ENCODE results near the gene NBEAL1.
A peak's percentile ranks its signal among the peaks of the same experiment; 100 is the strongest.
"Not testable (repeated sequence)": the region's sequence is repeated elsewhere in the genome, so short reads cannot be mapped to it uniquely, and the experiment has no call there.

NBEAL1 gene

DNA sequence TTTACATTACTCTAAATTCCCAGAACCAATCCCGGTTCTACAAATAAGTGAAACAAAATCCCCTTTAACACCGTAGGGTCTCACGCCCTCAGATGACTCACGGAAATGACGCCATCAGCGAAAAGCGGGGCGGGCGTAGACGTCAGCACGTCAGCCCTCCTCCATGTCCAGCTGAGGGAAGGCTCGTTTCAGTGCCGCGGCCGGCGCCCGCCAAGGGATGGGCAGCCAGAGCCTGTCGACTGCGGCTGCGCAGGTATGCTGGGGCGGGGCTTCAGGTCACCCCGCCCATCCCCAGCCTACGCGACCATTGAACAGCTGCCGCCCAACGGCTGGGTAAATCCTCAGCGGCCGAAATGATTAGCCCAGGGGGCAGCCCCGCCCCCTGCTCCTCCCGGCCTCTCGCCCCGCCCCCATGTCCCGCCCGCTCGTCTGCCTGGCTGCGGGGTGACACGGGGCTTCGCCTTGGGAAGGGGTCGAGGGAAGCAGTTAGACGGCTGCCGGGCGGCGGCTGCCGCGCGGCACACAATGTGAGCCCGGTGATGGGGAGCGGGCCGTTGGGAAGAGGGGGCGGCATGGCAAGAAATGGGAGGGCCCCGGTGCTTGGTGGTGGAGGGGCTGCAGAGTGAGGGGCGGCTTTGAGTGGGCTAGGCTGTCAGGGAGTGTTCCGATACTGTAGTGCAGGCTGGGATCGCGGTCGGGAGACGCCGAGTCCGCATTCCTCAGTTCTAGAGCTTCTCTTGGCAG, at the start of gene NBEAL1:
NBEAL1 (plus strand) TSS at position 420 of the 744 bp plus-strand sequence. CDS start 1,510 bp downstream, outside the sequence.
- peak; percentile 92 for DNase-seq (ENCODE audit: low read depth)
- peak within 1 kb of the TSS; percentile 100 for H3K4me3 ChIP-seq (ENCODE audit: low read depth, low read length)
- TF ChIP-seq, protein P1, sequence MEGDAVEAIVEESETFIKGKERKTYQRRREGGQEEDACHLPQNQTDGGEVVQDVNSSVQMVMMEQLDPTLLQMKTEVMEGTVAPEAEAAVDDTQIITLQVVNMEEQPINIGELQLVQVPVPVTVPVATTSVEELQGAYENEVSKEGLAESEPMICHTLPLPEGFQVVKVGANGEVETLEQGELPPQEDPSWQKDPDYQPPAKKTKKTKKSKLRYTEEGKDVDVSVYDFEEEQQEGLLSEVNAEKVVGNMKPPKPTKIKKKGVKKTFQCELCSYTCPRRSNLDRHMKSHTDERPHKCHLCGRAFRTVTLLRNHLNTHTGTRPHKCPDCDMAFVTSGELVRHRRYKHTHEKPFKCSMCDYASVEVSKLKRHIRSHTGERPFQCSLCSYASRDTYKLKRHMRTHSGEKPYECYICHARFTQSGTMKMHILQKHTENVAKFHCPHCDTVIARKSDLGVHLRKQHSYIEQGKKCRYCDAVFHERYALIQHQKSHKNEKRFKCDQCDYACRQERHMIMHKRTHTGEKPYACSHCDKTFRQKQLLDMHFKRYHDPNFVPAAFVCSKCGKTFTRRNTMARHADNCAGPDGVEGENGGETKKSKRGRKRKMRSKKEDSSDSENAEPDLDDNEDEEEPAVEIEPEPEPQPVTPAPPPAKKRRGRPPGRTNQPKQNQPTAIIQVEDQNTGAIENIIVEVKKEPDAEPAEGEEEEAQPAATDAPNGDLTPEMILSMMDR (IDR thresholded peaks at IDR 0.05; ENCODE audit: low read depth, low read length, missing control alignments), result no peak

DNA sequence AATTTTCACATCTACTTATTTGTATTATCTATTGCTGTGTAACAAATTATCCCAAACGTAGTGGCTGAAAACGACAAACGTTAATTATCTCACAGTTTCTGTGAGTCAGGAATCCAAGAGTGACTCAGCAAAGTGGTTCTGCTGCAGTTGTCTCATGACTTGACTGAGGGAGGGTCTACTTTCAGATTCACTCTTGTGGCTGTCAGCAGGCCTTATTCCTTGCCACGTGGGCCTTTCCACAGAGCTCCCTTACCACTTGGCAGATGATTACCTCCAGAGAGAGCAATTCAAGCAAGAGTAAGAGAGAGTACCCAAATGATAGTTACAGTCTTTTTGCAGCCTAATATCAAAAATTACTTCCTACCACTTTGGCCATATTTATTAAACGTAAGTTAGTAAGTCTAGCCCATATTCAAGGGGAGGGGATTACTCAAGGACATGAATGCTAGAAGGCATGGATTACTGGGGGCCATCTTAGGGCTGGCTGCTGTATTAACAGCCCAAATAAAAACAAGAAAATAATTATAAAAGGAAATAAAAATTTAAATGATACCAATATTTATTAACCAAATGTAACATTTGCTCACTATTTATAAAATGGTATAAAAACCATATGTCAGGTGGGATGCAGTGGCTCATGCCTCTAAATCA, 48.7 kb upstream of the NBEAL1 start:
- no peak overlapping the region for H3K4me3 ChIP-seq (ENCODE audit: low read depth, low read length)
- peak; percentile 49 for DNase-seq (ENCODE audit: low read depth)
- TF ChIP-seq, protein P1 (IDR thresholded peaks at IDR 0.05; ENCODE audit: low read depth, low read length, missing control alignments), result no peak

DNA sequence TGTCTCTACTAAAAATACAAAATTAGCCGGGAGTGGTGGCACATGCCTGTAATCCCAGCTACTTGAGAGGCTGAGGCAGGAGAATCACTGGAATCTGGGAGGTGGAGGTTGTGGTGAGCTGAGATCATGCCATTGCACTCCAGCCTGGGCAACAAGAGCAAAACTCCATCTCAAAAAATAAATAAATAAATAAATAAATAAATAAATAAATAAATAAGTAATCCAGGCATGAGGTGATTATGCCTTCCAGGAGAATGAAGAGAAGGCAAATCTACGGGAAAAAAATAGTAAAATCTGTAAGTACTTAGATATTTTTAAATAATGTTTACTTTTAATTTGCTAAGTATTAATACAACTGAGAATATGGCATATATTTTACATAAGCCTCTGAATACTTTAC, 45.3 kb upstream of the NBEAL1 start:
- not testable (repeated sequence) for H3K4me3 ChIP-seq (ENCODE audit: low read depth, low read length); DNase-seq (ENCODE audit: low read depth)

DNA sequence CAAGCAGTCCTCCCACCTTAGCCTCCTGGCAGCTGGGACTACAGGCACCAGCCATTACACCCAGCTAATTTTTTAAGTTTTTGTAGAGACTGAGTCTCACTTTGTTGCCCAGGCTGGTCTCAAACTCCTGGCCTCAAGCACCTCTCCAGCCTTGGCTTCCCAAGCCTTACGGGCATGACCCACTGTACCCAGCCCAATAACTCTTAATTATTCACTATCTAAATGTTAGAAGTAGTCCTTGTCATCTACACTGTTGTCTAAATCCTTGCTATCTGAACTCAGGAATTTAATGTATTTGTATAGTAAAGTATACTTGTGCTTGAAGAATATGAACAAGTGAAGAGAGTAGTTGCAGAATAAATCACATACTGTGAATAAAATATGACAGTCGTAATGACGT, 37.9 kb upstream of the NBEAL1 start:
- H3K4me3 ChIP-seq (ENCODE audit: low read depth, low read length), result no peak overlapping the region
- DNase-seq (ENCODE audit: low read depth), result no peak
- TF ChIP-seq, protein P1 (IDR thresholded peaks at IDR 0.05; ENCODE audit: low read depth, low read length, missing control alignments), result no peak

DNA sequence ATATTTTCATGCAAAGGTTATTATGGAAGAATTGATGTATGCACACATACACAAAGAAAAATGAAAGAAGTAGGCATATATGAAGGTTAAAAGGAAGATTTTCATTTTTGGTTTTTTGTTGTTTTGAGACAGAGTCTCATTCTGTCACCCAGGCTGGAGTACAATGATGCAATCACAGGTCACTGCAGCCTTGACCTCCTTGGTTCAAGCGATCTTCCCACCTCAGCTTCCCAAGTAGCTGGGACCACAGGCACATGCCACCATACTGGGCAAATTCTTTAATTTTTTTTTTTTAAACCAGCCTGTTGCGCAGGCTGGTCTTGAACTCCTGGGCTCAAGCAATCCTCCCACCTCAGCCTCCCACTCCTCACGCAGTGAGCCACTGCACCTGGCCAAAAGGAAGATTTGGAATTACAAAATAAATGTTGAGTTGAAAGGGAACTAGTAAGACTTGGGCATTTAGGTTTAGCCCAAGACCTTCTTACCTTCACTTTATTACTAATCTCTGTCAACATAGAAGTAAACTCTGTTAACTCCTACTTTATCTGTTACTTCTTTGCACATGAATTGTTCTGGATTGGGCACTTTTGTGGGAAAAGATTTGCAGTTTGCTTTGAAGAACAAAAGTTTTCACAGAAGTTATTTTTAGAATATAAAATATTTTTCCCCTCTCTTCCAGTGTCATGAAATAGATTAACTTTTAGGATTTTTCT, 31.7 kb upstream of the NBEAL1 start:
- H3K4me3 ChIP-seq (ENCODE audit: low read depth, low read length), result no peak overlapping the region
- TF ChIP-seq, protein P1 (IDR thresholded peaks at IDR 0.05; ENCODE audit: low read depth, low read length, missing control alignments), result no peak
- no peak for DNase-seq (ENCODE audit: low read depth)

DNA sequence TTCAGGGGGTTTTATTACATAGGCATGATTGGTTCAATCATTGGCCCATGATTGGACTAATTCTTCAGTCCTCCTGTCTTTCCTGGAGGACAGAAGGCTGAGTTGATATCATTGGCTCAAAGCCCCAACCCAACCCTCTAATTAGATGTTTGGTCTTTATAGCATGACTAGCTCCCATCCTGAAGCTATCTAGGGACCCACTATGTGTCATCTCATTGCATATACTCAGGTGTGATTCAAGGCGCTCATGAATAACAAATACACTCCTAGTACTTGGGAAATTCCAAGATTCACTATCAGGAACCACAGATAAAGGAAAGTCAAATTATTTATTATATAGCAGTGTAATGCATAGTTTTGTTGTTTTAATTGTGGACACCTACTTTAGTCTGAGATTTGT, 24.9 kb upstream of the NBEAL1 start:
- TF ChIP-seq, protein P1 (IDR thresholded peaks at IDR 0.05; ENCODE audit: low read depth, low read length, missing control alignments), result no peak
- DNase-seq (ENCODE audit: low read depth), result no peak

DNA sequence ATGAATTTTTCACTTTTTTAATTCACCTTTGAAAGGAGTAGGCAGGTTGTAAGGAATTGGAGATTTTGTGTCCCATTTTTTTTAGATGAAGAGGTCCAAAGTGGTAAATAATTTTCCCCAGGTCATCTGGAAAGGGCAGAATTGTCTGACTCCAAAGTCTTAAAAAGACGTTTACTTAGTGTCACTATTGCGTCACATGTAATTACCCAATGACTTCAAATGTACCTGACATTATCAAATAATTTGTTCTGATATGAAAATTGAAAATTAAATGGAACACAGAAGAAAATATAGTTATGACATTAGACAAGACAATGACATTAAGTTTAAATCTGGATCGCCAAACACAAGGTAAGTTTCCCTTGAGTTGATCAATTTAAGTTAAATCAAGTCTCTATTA, 24.2 kb upstream of the NBEAL1 start:
- DNase-seq (ENCODE audit: low read depth), result no peak
- TF ChIP-seq, protein P1 (IDR thresholded peaks at IDR 0.05; ENCODE audit: low read depth, low read length, missing control alignments), result no peak
- H3K4me3 ChIP-seq (ENCODE audit: low read depth, low read length), result no peak overlapping the region

More for the DNA sequence above, 24.9 kb upstream of the NBEAL1 start:
- H3K4me3 ChIP-seq (ENCODE audit: low read depth, low read length), result no peak overlapping the region

DNA sequence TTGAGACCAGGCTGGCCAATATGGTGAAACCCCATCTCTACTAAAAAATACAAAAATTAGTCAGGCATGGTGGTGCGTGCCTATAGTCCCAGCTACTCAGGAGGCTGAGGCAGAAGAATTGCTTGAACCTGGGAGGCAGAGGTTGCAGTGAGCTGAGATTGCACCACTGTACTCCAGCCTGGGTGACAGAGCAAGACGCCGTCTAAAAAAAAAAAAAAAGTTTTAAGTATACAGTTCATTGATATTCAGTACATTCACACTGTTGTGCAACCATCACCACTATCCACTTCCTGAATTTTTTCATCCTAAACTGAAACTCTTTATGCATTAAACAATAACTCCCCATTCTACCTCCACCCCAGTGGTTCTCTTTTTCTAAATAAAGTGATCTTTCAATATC, 17.6 kb upstream of the NBEAL1 start:
- not testable (repeated sequence) for DNase-seq (ENCODE audit: low read depth); H3K4me3 ChIP-seq (ENCODE audit: low read depth, low read length)
